CD1c-positive myeloid dendritic cell (primary cell): ENCODE results near the gene NVL.

Experiments used
- DNase-seq: peaks from one replicate; pipeline ENCODE4 v3.0.0-alpha.2; 2016; ENCODE audit errors: extremely low spot score

NVL gene

DNA sequence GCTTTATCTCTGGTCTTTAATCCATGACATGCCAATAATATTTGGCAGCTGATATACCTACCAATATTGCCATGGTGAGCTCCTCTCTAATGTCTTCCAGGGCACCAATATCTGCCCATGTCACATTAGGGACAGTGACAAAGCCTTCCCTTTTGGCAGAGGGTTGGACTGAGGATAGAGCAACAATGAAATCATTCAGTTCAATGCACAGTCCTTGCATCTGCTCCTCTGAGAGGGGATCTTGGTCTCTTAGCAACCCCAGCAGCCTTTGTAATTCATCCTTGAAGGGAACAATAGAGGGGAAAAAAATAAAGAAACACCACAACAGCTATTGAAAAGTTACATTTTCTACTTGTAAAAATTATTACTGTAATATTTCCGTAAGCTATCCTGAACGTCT, 42.3 kb downstream of the NVL start:
- DNase-seq, result no peak

DNA sequence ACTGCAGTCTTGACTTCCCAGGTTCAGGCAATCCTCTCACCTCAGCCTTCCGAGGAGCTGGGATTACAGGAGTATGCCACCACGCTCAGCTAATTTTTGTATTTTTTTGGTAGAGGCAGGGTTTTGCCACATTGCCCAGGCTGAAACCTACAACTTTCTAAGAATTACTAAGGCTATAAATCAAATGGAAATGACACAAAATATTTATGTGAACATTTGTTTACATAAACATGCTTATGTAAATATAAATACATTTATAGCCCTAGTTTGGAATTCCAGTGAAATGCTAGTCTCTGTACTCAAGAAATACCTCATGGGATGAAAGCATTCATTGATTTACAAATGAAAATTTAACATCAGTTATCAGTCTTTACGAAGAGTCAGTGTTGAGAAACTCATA, 47.8 kb downstream of the NVL start:
- no peak for DNase-seq

GRCh38 chr1:224276771-224277487, 53.0 kb downstream of the NVL start:
- no peak for DNase-seq

DNA sequence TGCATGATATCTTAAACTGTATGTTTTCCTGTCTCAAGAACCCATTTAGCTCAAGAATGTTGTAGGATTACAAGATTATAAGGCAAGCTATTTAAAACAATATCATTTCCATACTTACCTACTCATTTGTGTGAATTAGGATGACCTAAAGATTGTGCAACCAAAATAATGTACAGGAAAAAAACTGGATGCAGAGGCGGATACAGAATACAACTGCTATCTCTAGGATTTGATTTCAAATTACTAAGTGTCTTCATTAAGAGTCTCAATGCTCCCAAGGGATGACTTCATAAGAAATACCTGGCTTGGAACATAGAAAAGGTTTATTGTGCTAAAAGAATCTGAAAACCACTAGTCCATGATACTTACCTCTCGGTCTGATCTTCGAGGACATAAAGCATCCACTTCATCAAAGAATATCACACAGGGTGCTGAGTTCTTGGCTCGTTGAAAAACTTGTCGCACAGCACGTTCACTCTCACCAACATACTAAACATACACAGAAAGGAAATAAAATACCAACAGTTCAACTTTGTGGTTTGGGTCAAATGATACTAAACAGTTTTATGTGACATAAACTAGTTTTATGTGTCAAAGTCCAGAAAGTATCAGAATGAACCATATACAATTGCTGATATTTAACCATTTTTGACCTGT, 54.9 kb downstream of the NVL start:
- DNase-seq, result no peak

GRCh38 chr1:224273641-224274040, 56.3 kb downstream of the NVL start:
- DNase-seq, result no peak

- DNase-seq, result no peak
Observed at GRCh38 chr1:224271106-224271505, 58.9 kb downstream of the NVL start.

GRCh38 chr1:224267925-224268324, 62.0 kb downstream of the NVL start:
- DNase-seq, result no peak

GRCh38 chr1:224266915-224267856, 62.8 kb downstream of the NVL start:
- DNase-seq, result no peak

- no peak for DNase-seq
Observed at GRCh38 chr1:224266105-224266914, 63.7 kb downstream of the NVL start.

GRCh38 chr1:224264321-224264720, 65.7 kb downstream of the NVL start:
- DNase-seq, result no peak

DNA sequence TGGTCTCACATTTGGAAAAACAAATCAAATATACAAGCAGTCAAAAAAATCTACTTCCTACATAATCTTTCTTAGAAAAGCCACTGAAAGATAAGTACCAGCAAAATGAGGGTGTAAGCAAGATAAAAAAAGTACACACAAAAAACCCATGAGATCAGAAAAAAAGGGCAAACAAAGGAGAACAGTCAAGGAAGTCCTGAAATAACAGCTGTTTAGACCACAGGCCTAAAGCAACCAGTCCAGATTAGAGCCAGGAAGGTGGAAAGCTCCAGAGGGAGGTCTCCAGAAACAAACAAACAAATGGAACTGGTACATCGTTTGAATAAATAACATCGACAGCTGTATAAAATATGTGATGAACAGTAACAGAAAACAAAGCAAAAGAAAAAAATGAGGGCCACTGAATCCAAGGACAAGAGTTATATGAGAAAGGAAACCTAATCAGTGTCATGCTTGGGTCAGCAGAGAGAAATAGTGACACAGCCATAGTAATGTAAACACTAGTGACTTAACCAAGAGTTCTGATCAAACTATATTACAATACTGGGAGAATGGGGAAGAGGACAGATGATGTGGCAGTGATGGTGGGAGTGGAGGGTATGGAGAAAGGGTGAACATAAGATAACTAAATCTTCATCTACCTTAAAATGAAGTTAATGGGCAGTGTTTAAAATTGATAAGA, 67.5 kb downstream of the NVL start:
- DNase-seq, result no peak

DNA sequence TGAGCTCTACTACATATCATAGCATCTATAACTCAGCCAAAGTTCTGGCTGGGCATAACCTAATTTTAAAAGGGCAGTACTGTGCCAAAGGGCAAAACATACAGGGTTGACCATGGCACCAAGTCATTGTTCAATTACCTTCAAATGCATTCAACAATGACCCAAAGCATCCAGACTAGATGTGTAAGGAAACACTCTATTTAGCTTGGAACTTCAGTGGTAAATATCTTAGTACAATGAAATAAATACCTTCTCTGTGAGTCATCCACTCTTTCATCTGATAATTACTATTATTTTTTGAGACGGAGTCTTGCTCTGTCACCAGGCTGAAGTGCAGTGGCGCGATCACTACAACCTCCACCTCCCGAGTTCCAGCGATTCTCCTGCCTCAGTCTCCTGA, 70.0 kb downstream of the NVL start:
- no peak for DNase-seq

GRCh38 chr1:224258351-224258750, 71.6 kb downstream of the NVL start:
- DNase-seq, result no peak

- DNase-seq, result no peak
Observed at GRCh38 chr1:224256640-224257039, 73.3 kb downstream of the NVL start.

DNA sequence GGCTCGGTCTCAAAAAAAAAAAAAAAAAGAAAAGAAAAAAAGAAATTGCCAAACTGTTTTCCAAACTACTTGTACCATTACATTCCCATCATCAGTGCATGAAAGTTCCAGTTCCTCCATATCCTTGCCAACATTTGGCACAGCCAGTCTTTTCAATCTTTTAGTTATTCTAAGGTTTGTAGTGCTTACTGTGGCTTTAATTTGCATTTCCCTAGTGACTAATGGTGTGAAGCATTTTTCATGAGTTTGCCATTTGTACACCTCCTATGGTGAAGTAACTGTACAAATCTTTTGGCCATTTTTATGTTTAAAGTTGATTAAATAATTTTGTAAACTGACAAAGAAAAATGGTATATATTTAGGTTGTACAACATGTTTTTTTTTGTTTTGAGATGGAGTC, 76.3 kb downstream of the NVL start:
- DNase-seq, result no peak

- no peak for DNase-seq
Observed at GRCh38 chr1:224252479-224252878, 77.5 kb downstream of the NVL start.

DNA sequence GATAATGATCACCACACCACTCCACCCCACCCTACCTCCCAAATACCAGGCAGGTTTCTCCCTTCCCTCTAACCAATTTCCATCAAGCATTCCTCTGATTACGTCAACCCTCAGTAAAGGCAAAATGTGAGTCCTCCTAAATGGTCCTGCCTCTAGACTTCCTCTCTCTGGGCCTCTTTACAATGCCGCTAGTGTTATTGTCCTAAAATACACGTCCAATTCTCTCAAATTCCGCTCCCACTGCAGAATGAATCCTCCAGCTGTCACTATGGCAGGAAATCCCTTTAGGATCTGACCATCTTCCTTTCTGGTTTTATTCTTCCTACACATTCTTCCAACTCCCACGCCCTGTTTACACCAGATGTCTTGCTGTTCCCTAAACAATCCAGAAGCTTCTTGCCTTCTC, 78.2 kb downstream of the NVL start:
- peak; percentile 11 for DNase-seq

DNA sequence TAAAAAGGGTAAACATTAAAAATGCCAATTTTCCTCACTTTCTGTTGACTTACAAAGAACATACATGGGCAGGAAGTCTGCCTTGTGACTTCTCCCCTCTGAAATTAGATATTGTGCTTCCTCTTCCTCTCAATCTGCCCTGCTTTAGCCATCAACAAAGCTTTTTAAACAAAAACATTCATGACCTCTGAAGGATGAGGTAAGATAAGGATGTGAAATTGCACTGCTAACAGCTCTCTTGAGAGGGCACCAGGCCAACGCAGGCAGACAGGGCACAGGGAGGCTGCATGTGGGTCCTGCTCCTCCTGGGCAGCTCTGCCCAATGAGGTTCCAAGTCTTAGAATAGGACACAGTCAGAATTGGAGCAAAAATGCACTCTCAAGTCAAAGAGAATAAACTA, 84.8 kb downstream of the NVL start:
- peak; percentile 77 for DNase-seq

DNA sequence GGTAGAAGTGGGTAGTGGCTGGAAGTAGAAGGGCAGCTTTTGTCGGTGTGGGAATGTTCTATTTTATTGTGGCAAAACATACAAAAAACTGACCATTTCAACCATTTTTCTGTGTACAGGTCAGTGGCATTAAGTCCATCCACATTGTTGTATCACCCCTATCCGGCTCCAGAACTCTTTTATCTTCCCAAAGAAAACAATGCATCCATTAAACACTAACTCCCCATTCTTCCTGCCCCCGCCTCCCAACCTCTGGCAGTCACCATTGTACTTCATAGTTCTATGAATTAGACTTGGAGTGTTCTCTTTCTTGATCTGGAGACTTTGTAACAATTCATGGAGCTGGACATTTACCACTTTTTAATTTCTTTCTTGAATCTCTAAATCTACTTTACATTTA, 91.2 kb downstream of the NVL start:
- DNase-seq, result no peak

- no peak for DNase-seq
Observed at GRCh38 chr1:224238212-224238611, 91.8 kb downstream of the NVL start.
